ENCODE results near the gene STX1B.

Gene STX1B

GRCh38 chr16:30961384-30961783 is 49.1 kb downstream of the STX1B start:
- in situ Hi-C loops (cut with MboI; ENCODE audit: low pct_unique_long_range_greater_than_20kb, low sequenced_read_pairs): no loop called here

GRCh38 chr16:30958175-30959079 is 52.0 kb downstream of the STX1B start:
- no peak for DNase-seq
- in situ Hi-C loops (cut with MboI; ENCODE audit: low pct_unique_long_range_greater_than_20kb, low sequenced_read_pairs): no loop called here

More at GRCh38 chr16:30961384-30961783, 49.1 kb downstream of the STX1B start:
- no peak for DNase-seq

GRCh38 chr16:30957456-30958174 is 52.8 kb downstream of the STX1B start, which contains the start of gene SETD1A:
TSS of gene SETD1A (plus strand) at chr16:30957754. CDS start at chr16:30958732, 978 bp downstream.
- in situ Hi-C loops (cut with MboI; ENCODE audit: low pct_unique_long_range_greater_than_20kb, low sequenced_read_pairs): no loop called here
- peak; percentile 95 for DNase-seq

- DNase-seq: peak; percentile 84
- in situ Hi-C loops (cut with MboI; ENCODE audit: low pct_unique_long_range_greater_than_20kb, low sequenced_read_pairs): no loop called here
Observed at GRCh38 chr16:30956601-30957455, 53.6 kb downstream of the STX1B start.

- in situ Hi-C loops (cut with MboI; ENCODE audit: low pct_unique_long_range_greater_than_20kb, low sequenced_read_pairs): no loop called here
- no peak for DNase-seq
Observed at GRCh38 chr16:30954993-30955392, 55.4 kb downstream of the STX1B start.

GRCh38 chr16:30953511-30954124 is 56.8 kb downstream of the STX1B start:
- in situ Hi-C loops (cut with MboI; ENCODE audit: low pct_unique_long_range_greater_than_20kb, low sequenced_read_pairs): no loop called here
- DNase-seq: peak; percentile 82

- in situ Hi-C loops (cut with MboI; ENCODE audit: low pct_unique_long_range_greater_than_20kb, low sequenced_read_pairs): no loop called here
- DNase-seq: no peak
Observed at GRCh38 chr16:30953111-30953510, 57.3 kb downstream of the STX1B start.

- DNase-seq: no peak
- in situ Hi-C loops (cut with MboI; ENCODE audit: low pct_unique_long_range_greater_than_20kb, low sequenced_read_pairs): no loop called here
Observed at GRCh38 chr16:30951750-30952149, 58.7 kb downstream of the STX1B start.

- in situ Hi-C loops (cut with MboI; ENCODE audit: low pct_unique_long_range_greater_than_20kb, low sequenced_read_pairs): no loop called here
- no peak for DNase-seq
Observed at GRCh38 chr16:30951193-30951592, 59.2 kb downstream of the STX1B start.

- in situ Hi-C loops (cut with MboI; ENCODE audit: low pct_unique_long_range_greater_than_20kb, low sequenced_read_pairs): no loop called here
- no peak for DNase-seq
Observed at GRCh38 chr16:30950516-30951065, 59.8 kb downstream of the STX1B start.

- DNase-seq: peak; percentile 93
- in situ Hi-C loops (cut with MboI; ENCODE audit: low pct_unique_long_range_greater_than_20kb, low sequenced_read_pairs): no loop called here
Observed at GRCh38 chr16:30949650-30950515, 60.6 kb downstream of the STX1B start.

GRCh38 chr16:30948667-30949649 is 61.5 kb downstream of the STX1B start, which contains the start of gene ORAI3:
TSS of gene ORAI3 (plus strand) at chr16:30949068. CDS start at chr16:30949290, 222 bp downstream.
- in situ Hi-C loops (cut with MboI; ENCODE audit: low pct_unique_long_range_greater_than_20kb, low sequenced_read_pairs): no loop called here
- DNase-seq: peak; percentile 73

- in situ Hi-C loops (cut with MboI; ENCODE audit: low pct_unique_long_range_greater_than_20kb, low sequenced_read_pairs): no loop called here
- peak; percentile 52 for DNase-seq
Observed at GRCh38 chr16:30947859-30948666, 62.4 kb downstream of the STX1B start.

GRCh38 chr16:30947541-30947858 is 62.9 kb downstream of the STX1B start:
- in situ Hi-C loops (cut with MboI; ENCODE audit: low pct_unique_long_range_greater_than_20kb, low sequenced_read_pairs): no loop called here

GRCh38 chr16:30946671-30947540 is 63.5 kb downstream of the STX1B start:
- no peak for DNase-seq
- in situ Hi-C loops (cut with MboI; ENCODE audit: low pct_unique_long_range_greater_than_20kb, low sequenced_read_pairs): no loop called here

More at GRCh38 chr16:30947541-30947858, 62.9 kb downstream of the STX1B start:
- no peak for DNase-seq

Data from KBM-7 (cell line).